ENCODE measurements around the gene ECM2. TPM values are rescaled to one million over a fixed set of nuclear protein-coding genes. Genes with fewer than 3 reads are reported as not detected.

ECM2 gene
- total RNA-seq, 1 experiment from 2014 or later, result not detected

GRCh38 chr9:92517046-92517445 is 18.7 kb downstream of the ECM2 start:
- no peak for DNase-seq
- Histone ChIP-seq H3K4me3 (ENCODE audit: low read length) (no peak overlapping the region), H3K9ac (ENCODE audit: low read length) (no peak overlapping the region), H3K4me1 (ENCODE audit: insufficient read depth, low read length) (no peaks in the 10 kb centered on the region), H3K27me3 (ENCODE audit: low read length) (no peaks in the 10 kb centered on the region), H3K36me3 (ENCODE audit: low read depth, low read length) (no peaks in the 10 kb centered on the region), H3K9me3 (ENCODE audit: low read length) (no peaks in the 10 kb centered on the region), H3K27ac (ENCODE audit: low read length) (no peak overlapping the region), H4K20me1 (ENCODE audit: low read length) (no peaks in the 10 kb centered on the region), H3K79me2 (ENCODE audit: low read length) (no peaks in the 10 kb centered on the region), H3F3A (ENCODE audit: low read length, unreplicated experiment) (no peaks in the 10 kb centered on the region), H3K9me2 (replicated peaks; ENCODE audit: low read length) (no peaks in the 10 kb centered on the region), H2AFZ (ENCODE audit: low read length) (no peak overlapping the region), H3K4me2 (ENCODE audit: low read length) (no peak overlapping the region)
- ChIA-PET CTCF (no interaction called here), POLR2A (ENCODE audit: unreplicated experiment) (no interaction called here)
- intact Hi-C loops (cut with micrococcal nuclease), result no loop called here
- TF ChIP-seq EZH2phosphoT487 (IDR thresholded peaks at IDR 0.05; ENCODE audit: borderline replicate concordance, low read length), result no peak
- TF ChIP-seq EZH2 (IDR thresholded peaks at IDR 0.05; ENCODE audit: low read length, unreplicated experiment), result no peak
- TF ChIP-seq CTCF (conservative IDR thresholded peaks at IDR 0.05; ENCODE audit: low read depth, low read length), result no peak
- no peak for ATAC-seq
- BruUV-seq (replicated peaks), result no TSS peak

- Histone ChIP-seq H4K20me1 (ENCODE audit: low read length) (no peaks in the 10 kb centered on the region), H3F3A (ENCODE audit: low read length, unreplicated experiment) (no peaks in the 10 kb centered on the region), H3K36me3 (ENCODE audit: low read depth, low read length) (no peaks in the 10 kb centered on the region), H3K9ac (ENCODE audit: low read length) (no peak overlapping the region), H2AFZ (ENCODE audit: low read length) (no peak overlapping the region), H3K4me2 (ENCODE audit: low read length) (no peak overlapping the region), H3K4me1 (ENCODE audit: insufficient read depth, low read length) (no peaks in the 10 kb centered on the region), H3K4me3 (ENCODE audit: low read length) (no peak overlapping the region), H3K9me2 (replicated peaks; ENCODE audit: low read length) (no peaks in the 10 kb centered on the region), H3K79me2 (ENCODE audit: low read length) (no peaks in the 10 kb centered on the region), H3K9me3 (ENCODE audit: low read length) (no peaks in the 10 kb centered on the region), H3K27ac (ENCODE audit: low read length) (no peak overlapping the region), H3K27me3 (ENCODE audit: low read length) (no peaks in the 10 kb centered on the region)
- DNase-seq, result no peak
- CTCF ChIA-PET, result no interaction called here
- intact Hi-C loops (cut with micrococcal nuclease), result no loop called here
- POLR2A ChIA-PET (ENCODE audit: unreplicated experiment), result no interaction called here
- ATAC-seq, result no peak
- BruUV-seq (replicated peaks), result no TSS peak
- TF ChIP-seq CTCF (conservative IDR thresholded peaks at IDR 0.05; ENCODE audit: low read depth, low read length), result no peak
- no peak for TF ChIP-seq EZH2 (IDR thresholded peaks at IDR 0.05; ENCODE audit: low read length, unreplicated experiment)
- no peak for TF ChIP-seq EZH2phosphoT487 (IDR thresholded peaks at IDR 0.05; ENCODE audit: borderline replicate concordance, low read length)
Observed at GRCh38 chr9:92516521-92516920, 19.3 kb downstream of the ECM2 start.

- ChIA-PET POLR2A (ENCODE audit: unreplicated experiment) (no interaction called here), CTCF (no interaction called here)
- no peak overlapping the region for H3K27ac ChIP-seq (ENCODE audit: low read length)
- no peaks in the 10 kb centered on the region for H3K27me3 ChIP-seq (ENCODE audit: low read length)
- no peak overlapping the region for H2AFZ ChIP-seq (ENCODE audit: low read length)
- H3K4me1 ChIP-seq (ENCODE audit: insufficient read depth, low read length), result no peaks in the 10 kb centered on the region
- TF ChIP-seq EZH2phosphoT487 (IDR thresholded peaks at IDR 0.05; ENCODE audit: borderline replicate concordance, low read length) (no peak), EZH2 (IDR thresholded peaks at IDR 0.05; ENCODE audit: low read length, unreplicated experiment) (no peak), CTCF (conservative IDR thresholded peaks at IDR 0.05; ENCODE audit: low read depth, low read length) (no peak)
- H3K9me3 ChIP-seq (ENCODE audit: low read length), result no peaks in the 10 kb centered on the region
- H3K79me2 ChIP-seq (ENCODE audit: low read length), result no peaks in the 10 kb centered on the region
- no peaks in the 10 kb centered on the region for H3K36me3 ChIP-seq (ENCODE audit: low read depth, low read length)
- H3K4me2 ChIP-seq (ENCODE audit: low read length), result no peak overlapping the region
- H3K9ac ChIP-seq (ENCODE audit: low read length), result no peak overlapping the region
- no TSS peak for BruUV-seq (replicated peaks)
- H4K20me1 ChIP-seq (ENCODE audit: low read length), result no peaks in the 10 kb centered on the region
- no peaks in the 10 kb centered on the region for H3F3A ChIP-seq (ENCODE audit: low read length, unreplicated experiment)
- intact Hi-C loops (cut with micrococcal nuclease), result no loop called here
- no peak overlapping the region for H3K4me3 ChIP-seq (ENCODE audit: low read length)
- DNase-seq, result no peak
- no peaks in the 10 kb centered on the region for H3K9me2 ChIP-seq (replicated peaks; ENCODE audit: low read length)
- ATAC-seq, result no peak
Observed at GRCh38 chr9:92514635-92515034, 21.2 kb downstream of the ECM2 start.
